Breast epithelium (tissue), 3 donors: ENCODE measurements around the gene WDR91.

Experiments used
- CTCF ChIP-seq, 3 donors: fragments of 450-650 bp; IDR thresholded peaks; one replicate each; pipeline ENCODE4 v1.5.1; 2016 to 2017; ENCODE audit warnings: antibody characterized with exemption in 3 of 3, mild to moderate bottlenecking in 3 of 3, moderate library complexity in 3 of 3
- POLR2A ChIP-seq: fragments of 450-650 bp; IDR thresholded peaks from one replicate; pipeline ENCODE4 v1.6.1; 2016; ENCODE audit warnings: antibody characterized with exemption, mild to moderate bottlenecking, moderate library complexity

- no peak for TF ChIP-seq POLR2A
- TF ChIP-seq CTCF (IDR thresholded peaks at IDR 0.05): no peak
These were observed 29.1 kb upstream of the WDR91 start for GRCh38 chr7:135240441-135240840.
